Measurements from ENCODE around the gene FAM216A.
"Not testable (repeated sequence)": the region's sequence is repeated elsewhere in the genome, so short reads cannot be mapped to it uniquely, and the experiment has no call there.

Gene FAM216A, protein sequence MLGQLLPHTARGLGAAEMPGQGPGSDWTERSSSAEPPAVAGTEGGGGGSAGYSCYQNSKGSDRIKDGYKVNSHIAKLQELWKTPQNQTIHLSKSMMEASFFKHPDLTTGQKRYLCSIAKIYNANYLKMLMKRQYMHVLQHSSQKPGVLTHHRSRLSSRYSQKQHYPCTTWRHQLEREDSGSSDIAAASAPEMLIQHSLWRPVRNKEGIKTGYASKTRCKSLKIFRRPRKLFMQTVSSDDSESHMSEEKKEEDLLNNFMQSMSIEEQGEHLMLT

DNA sequence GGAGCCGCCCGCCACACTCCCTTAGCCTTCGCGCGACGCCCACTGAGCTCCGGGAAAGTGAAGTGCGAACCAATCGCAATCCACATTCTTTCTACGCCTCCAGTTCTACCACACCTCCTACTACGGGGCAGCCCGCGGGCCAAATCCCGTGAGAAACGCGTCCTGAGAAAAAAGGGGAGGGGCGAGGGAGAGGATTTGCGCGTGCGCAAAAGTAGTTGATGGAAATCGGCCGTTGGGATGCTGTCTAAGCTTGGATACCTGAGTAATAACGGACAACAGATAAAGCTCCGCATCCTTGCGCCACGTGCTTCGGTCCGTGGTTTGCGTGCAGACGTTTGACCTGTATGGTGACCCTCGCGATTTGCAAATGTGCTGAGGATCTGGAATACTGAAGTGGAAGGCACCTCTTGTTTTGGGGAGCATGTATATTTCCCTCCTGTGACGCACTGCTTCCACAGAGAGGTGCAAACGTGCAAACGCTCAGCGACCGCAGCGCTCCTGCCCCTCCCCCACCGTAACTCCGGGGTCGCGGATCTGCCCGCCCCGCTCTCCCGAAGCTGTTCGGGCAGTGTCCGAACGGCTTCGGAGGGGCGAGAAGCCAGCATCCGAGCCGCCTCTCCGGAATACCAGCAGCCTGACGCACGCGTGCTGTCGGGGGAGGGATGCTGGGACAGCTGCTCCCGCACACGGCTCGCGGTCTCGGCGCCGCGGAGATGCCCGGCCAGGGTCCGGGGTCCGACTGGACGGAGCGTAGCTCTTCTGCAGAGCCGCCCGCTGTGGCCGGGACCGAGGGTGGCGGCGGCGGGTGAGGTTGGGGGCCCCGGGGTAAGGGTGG lies at the start of gene FAM216A, which contains the start of gene GPN3:
FAM216A (plus strand) TSS at position 632 of the 835 bp plus-strand sequence; CDS start at position 663, 31 bp downstream.
GPN3 (minus strand) TSS at position 44 of the 835 bp plus-strand sequence. CDS start 54 bp downstream, outside the sequence.
- DNase-seq: peak; percentile 96 to 97

DNA sequence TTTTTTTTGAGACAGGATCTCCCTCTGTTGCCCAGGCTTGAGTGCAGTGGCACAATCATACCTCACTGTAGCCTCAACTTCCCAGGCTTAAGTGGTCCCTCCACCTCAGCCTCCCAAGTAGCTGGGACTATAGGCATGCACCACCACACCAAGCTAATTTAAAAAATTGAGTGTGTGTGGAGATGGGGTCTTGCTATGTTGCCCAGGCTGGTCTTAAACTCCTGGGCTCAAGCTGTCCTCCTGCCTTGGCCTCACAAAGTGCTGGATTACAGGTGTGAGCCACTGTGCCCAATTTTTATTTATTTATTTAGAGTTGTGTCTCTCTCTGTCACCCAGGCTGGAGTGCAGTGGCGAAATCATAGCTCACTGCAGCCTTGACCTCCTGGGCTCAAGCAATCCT lies 48.0 kb upstream of the FAM216A start:
- not testable (repeated sequence) for DNase-seq

DNA sequence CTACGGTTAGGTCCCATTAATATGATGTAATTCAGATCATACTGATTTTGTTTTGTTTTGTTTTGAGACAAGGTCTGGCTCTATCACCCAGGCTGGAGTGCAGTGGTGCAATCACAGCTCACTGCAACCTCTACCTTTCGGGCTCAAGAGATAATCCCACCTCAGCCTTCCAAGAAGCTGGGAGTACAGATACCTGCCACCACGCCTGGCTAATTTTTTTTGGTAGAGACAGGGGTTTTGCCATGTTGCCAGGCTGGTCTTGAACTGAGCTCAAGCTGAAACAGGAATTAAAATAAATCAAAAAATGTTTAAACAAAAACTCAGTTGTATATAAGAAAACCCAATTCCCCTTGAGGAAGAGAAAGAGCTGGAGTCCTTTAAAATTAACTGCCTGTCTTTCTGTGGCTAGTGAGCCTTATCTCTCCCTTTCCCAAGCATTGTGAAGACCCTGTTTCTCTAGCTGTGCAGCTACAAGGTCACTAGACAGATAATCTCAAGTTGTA lies 47.4 kb upstream of the FAM216A start:
- no peak for DNase-seq

DNA sequence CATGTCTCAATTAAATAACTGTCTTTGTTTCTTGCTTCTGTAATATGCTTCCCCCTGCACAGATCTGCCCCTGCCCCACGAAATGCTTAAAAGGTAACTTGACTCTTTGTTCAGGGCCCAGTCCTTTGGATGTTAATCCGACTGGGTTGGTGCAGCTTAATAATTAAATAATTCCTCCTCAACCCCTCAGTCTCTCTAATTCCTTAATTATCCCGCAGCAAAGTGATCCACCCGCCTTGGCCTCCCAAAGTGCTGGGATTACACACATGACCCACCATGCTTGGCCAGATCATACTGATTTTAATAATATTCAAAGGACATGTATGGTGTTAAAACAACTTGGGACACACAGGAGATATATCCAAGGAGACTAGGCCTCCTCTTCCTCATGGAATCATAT lies 46.9 kb upstream of the FAM216A start:
- no peak for DNase-seq

DNA sequence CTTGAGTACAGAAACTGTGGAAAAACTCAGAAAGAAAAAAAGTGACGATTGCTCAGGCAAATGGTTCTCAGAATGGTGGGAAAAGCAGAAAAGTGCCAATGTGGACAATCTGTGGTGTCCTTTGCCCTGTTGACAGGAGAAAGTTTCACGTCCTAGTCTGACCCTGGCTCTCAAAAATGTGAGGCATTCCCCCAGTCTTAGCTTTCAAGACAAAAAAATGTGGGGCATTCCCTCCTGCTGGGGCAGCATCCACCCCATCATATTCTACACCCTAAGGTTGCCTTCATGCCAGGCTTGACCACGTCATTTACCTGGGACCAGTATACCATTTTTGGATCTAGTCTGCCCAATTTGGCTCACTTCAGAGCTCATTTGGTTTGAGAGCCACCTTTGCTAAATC lies 44.4 kb upstream of the FAM216A start:
- DNase-seq: no peak

DNA sequence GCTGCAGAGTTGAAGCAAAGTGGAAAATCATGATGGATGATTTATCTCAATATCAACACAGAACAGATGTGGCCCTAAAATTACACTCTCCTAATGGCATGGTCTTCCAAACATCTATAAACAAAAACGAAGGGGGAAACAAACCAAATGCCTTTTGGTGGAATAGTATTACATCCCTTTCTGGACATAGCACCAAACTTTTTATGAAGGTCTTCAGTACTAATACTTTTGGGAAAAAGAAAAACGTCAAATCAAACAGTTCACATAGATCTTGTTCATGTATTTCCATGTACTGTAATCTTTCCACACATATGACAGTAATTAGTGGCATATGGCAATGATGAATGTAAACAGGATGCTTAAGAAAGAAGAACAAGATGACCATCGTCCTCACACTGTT lies 42.2 kb upstream of the FAM216A start:
- DNase-seq: no peak

DNA sequence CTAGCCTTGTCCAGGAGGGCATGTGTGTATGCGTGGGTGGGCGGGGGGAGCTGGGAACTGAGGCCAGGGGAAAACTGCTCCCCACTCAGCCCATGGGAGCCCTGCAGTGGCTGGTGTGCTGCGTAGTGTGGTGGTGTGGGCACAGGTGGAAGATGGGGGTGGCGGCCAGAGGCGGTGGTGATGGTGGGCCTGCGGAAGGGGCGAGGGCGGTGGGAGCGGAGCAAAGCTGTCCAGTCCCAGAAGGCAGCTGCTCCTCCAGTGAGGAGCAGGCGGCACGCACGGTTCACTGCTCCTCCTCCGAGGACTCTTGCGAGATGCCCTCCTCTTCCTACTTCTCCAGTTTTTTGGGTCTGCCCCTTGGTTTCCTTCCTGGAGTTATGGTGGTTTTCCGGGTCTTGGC lies 39.0 kb upstream of the FAM216A start:
- not testable (repeated sequence) for DNase-seq

DNA sequence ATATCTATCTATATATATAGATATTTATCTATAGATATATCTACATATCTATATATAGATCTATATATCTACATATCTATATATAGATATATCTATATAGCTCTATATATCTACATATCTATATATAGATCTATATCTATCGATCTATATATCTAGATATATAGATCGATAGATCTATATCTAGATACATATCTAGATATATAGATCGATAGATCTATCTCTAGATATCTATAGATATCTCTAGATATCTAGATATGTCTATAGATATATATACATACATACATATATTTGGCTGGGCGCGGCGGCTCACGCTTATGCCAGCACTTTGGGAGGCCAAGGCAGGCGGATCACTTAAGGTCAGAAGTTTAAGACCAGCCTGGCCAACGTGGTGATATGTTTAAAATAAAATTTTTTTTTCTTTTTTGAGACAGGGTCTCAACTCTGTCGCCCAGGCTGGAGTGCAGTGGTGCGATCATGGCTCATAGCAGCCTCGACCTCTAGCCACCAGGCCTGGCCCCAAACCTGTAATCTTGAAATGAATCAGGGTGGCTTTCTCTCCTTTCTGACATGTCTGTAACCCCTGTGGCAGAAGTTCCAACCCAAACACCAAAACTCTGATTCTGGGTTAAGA lies 36.6 kb upstream of the FAM216A start:
- DNase-seq: no peak

DNA sequence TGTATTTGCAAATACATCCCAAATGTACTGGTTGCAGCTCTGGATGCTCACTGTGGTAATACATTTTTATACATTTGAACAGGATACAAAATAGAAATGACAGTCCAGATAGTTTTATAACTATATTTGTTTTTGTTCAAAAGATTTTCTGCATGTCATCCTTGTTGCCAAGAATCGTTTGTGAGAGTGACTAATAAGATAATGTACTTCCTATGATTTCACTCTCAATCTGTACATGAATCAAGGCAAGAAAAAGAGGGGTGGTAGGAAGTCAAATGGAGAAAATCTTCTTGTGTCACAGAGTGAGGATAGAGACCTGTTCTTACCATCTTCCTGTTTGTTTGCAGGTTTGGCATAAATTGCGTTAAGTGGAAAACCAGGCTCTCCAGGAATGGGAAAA lies 32.4 kb upstream of the FAM216A start:
- no peak for DNase-seq

DNA sequence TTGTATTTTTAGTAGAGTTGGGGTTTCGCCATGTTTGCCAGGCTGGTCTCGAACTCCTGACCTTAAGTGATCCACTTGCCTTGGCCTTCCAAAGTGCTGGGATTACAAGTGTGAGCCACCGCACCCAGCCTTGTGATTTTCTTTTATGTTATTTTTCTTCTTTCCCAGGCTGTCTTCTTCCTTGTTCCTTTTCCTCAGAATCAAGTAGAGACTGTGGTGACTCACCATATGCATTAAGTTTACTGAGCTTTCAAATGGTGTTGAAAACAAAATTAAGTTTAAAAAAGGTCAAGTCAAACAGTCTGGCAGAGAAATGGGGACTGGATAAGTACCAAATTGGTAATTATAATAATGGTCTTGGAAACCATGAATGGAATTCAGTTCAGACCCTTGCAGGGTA lies 24.2 kb upstream of the FAM216A start:
- no peak for DNase-seq

DNA sequence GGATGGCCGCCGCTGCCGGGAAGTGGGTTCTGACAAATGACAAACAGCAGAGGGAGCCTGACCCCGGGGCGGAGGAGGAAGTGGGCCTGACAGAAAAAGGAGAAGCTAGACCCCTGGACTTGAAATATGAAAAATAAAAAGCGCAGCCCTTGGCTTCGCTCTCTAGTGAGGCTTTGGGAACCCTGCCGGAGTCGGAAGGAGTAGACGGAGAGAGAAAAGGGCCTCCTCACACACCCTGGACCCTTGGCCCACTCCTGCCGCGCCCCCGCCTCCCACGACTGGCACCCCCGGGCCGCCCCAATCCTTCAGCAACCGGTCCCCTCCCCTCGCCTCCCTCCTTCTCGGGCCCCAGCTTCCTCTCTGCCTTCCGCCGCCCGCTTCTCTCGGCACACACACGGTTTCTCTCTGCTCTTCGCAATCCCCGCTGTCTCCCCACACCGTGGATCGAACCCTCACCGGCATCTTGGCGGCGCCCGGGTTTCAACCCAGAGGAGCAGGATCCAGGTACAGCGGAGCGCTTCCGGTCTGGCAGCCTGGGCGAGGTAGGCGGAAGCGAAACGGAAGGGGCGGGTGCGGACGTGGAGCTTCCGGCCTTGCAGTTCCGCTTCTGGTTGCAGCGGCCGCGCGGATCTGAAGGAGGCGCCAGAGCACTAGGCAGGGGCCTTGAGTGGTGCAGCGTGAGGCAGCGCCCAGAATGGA lies 18.7 kb upstream of the FAM216A start, which contains the start of gene ARPC3:
ARPC3 (minus strand) TSS at position 539 of the 699 bp plus-strand sequence; CDS start at position 462, 77 bp downstream.
- DNase-seq: peak; percentile 95

DNA sequence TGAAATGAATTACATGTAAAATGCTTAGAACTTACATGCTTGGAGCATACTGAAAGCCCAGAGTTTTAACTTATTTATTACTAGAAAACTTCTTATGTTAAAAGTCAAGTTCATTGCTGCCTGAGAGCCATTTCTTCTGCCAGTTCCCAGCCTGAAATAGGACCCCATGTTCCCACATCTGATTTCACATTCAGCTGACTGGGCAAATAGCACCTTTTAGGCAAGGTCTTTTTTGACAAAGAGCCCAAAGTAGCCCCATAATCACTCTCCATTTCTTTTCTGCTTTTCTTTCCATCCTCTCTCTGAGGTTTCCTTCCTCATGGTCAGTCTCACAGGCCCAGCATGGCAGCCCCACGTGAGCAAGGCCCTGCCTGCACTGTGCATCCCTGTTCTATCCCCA lies 17.4 kb upstream of the FAM216A start:
- no peak for DNase-seq

DNA sequence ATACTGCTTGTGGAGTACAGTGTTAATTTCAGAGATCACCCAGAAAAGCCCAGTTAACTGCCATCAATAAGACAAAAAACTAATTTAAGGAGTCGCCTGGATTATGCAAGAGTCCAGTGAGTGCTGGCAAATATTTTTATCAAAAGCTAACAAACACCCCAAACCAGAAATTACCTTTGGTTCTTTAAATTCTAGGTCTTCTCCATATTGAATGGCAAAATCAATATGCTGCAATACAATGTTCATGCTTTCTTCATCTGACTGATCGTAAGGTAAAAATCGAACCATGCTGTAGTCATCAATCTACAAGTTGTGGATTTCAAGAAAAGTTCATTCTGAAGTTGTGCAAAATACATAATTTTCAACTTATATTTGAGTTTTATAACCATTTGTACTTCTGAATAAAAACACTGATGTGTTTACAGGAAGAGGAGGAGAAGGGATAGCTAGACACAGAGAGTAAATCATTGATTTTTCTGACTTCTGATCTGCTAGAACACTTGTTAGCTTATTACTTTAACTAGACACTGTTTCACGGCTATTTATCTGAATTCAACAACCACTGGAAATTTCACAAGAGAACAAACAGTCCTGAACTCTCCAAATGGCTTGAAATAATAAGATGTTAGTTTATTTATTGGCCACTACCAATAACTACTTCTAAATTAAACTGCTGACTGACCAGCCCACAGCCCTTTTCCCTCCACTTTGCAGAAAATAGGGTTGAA lies 14.9 kb upstream of the FAM216A start:
- no peak for DNase-seq

DNA sequence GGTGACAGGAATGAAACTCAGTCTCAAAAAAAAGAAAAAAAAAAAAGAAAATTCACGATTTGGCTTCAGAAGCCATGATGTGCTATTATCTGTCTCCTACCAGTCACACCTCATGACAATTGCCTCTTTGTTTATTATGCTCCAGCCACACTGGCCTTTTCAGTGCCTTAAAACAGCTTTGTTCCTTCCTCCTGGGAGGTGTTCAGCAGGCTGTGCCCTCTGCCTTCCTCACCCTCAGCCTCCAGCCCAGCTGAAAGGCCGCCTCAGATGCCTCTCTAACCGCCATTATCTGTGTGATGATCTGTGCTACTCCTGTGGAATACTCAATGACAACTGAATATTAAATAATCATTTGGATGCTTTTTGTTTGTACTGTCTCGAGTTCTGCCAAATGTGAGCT lies 9.9 kb upstream of the FAM216A start:
- DNase-seq: no peak

DNA sequence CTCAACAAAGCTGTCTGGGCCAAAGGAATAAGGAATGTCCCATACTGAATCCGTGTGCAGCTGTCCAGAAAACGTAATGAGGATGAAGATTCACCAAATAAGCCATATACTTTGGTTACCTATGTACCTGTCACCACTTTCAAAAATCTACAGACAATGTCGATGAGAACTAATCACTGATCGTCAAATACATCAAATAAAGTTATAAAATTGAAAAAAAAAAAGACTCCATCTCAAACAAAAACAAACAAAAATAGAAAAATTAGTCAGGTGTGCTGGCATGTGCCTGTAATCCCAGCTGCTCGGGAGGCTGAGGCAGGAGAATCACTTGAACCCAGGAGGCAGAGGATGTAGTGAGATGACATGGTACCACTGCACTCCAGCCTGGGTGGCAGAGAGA lies 7.5 kb upstream of the FAM216A start:
- not testable (repeated sequence) for DNase-seq

DNA sequence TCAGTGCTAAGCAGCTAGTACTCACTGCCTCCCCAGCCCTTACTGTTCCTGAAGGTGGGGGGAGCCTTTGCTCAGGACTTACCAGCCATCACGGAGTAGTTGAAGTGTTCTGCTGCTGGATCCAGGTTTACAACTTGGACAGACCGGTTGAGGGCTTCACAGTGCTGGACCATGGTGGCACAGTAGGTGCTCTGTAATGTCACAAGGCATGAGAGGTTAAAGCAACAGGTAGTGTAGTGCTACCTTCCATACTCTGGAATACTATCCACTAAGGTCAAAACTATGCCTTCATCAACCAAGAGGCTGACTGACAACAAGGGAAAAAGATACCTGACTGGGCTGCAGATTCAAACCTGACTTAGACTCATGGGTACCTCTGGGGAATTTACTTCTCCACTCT lies 3.6 kb upstream of the FAM216A start:
- no peak for DNase-seq

DNA sequence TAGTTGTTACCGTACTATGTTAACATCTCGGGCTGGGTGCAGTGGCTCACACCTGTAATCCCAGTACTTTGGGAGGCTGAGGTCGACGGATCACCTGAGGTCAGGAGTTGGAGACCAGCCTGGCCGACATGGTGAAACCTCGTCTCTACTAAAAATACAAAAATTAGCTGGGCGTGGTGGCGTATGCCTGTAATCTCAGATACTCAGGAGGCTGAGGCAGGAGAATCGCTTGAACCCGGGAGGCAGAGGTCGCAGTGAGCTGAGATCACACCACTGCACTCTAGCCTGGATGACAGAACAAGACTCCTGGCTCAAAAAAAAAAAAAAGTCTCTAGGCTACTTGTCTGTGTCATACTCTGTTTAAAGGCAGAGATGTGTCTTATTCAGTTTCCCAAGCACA lies 2.9 kb upstream of the FAM216A start:
- not testable (repeated sequence) for DNase-seq

DNA sequence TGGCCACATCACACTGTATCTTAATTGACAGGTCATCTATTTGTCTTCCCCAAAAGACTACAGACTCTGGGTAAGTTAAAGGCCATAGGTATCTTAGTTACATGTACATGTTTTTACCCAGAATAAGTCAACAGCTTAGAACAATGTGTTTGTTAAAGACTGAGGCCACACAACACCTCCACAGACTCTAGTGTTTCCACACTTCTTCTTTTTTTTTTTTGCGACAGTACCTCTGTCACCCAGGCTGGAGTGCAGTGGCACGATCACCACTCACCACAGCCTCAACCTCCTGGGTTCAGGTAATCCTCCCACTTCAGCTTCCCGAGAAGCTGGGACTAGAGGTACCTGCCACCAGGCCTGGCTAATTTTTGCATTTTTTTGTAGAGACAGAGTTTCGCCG lies 1.9 kb upstream of the FAM216A start:
- no peak for DNase-seq

DNA sequence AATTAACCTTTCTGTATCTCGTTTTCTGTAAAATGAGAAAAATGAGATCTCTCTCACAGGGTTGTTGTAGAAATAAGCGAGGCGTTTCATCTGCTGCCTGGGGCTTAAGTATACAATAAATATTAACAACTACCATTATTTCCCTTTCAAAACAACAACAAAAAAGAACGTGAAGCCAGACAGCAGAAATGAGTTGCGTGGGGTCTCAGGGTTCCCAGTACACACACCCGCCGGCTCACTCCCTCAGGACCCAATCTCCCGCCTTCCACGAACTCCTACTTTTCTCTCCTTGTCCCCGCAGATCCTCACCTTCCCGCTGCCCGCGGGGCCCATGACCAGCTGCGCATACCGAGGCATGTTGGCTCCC lies 815 bp upstream of the FAM216A start:
- DNase-seq: no peak

DNA sequence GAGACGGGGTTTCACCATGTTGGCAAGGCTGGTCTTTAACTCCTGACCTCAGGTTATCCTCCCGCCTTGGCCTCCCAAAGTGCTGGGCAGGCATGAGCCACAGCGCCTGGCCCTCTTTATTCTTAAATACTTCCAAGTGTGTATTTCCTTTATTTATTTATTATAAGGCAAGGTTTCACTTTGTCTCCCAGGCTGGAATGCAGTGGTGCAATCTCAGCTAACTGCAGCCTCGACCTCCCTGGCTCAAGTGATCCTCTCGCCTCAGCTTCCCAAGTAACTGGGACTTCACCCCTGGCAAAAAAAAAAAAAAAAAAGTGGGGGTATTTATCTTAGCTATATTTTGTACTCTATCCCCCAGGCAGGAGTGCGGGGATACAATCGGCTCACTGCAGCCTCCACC lies 6.8 kb downstream of the FAM216A start:
- DNase-seq: no peak

DNA sequence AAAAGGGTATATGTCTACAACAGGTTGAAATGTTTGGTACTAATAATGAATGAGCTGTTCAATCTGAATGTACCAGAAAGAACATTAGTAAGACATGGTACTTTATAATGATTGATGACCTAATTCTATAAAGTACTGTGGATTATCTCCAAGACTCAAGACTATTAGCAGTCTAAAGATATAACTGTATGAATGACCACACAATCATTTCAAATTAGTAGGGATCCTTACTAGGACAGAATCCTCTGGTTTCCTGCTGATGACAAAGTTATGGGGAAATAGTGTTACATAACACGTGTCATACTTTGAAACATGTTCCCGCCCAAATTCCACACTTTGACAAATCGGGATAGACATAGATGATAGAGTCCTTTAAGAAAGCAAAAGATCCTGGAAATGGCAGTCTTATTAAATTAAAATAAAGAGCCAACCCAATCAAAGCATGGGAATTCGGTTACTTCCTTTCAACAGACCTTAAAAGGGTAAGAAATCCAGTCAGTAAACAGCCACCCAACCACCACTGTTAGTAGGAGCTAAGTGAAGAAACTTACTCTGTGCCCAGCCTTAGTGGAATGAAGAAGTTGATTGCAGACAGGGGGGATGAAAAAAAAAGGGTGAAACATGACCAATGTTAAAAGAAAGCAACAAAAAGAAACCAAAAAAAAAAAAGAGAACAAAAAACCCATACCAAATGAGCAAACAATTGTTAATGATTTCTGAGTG lies 30.5 kb downstream of the FAM216A start:
- DNase-seq: no peak

DNA sequence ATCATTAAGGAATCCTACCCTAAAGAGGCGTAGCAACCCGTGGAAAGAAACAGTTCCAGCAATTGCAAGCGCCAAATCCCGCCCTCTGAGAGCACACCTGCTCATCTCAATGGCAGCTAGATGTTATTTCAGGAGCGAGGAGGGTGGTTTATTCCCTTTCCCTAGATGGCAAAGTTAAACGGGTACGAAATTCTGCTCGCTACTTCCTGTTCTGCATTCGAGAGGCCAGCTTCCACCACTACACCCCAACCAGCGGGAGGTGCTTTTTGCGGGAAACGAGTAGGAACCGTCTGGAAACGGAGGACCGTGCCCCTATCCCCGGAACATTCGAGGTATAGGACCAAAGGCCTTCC lies 32.7 kb downstream of the FAM216A start:
- DNase-seq: no peak

All from CD4-positive, alpha-beta T cell treated with Interleukin-1 beta for 1 hour (primary cell).